ENCODE measurements around the gene LIMCH1.

DNA sequence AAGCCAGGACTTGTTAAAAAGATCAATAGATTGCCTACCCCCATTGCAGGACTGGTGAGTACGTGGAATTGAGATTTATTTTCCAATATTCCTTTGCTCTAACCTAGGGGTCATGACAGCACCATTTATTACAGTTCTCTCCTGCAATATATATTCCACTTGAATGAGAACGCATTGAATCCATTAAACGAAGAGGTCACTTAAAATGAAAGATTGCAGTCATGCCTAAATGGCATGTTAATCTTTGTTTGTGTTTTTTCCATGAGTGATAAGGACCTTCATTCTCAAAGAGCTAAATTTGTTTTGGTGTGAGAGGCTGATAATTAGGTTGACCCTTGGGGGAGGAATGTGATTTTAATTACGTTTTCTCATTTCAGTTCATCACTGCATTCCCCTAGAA lies 13.5 kb upstream of the LIMCH1 start:
- TF ChIP-seq, protein P1, sequence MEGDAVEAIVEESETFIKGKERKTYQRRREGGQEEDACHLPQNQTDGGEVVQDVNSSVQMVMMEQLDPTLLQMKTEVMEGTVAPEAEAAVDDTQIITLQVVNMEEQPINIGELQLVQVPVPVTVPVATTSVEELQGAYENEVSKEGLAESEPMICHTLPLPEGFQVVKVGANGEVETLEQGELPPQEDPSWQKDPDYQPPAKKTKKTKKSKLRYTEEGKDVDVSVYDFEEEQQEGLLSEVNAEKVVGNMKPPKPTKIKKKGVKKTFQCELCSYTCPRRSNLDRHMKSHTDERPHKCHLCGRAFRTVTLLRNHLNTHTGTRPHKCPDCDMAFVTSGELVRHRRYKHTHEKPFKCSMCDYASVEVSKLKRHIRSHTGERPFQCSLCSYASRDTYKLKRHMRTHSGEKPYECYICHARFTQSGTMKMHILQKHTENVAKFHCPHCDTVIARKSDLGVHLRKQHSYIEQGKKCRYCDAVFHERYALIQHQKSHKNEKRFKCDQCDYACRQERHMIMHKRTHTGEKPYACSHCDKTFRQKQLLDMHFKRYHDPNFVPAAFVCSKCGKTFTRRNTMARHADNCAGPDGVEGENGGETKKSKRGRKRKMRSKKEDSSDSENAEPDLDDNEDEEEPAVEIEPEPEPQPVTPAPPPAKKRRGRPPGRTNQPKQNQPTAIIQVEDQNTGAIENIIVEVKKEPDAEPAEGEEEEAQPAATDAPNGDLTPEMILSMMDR (IDR thresholded peaks at IDR 0.05; ENCODE audit: low read depth, low read length): no peak
- no peak for TF ChIP-seq POLR2A (IDR thresholded peaks at IDR 0.05; ENCODE audit: extremely low read depth, insufficient read length)
- TF ChIP-seq, protein P2, sequence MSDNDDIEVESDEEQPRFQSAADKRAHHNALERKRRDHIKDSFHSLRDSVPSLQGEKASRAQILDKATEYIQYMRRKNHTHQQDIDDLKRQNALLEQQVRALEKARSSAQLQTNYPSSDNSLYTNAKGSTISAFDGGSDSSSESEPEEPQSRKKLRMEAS (IDR thresholded peaks at IDR 0.05; ENCODE audit: low read depth, low read length): no peak
- no peak for TF ChIP-seq MYC (IDR thresholded peaks at IDR 0.05; ENCODE audit: low read depth, low read length)

Measured in NB4 (cell line).